Aorta (tissue), 5 donors: ENCODE data around the gene NCOA1. TPM values are rescaled to one million over a fixed set of nuclear protein-coding genes. Genes with fewer than 3 reads are reported as not detected.

Experiments
- ATAC-seq: fragments of 200-7000 bp; cut with Tn5 transposase; one replicate; pipeline ENCODE4 v1.9.1; 2022; ENCODE audit warnings: moderate library complexity; ENCODE audit not compliant: low FRiP score
- DNase-seq, 2 donors: peaks; one replicate each; pipeline ENCODE4 v3.0.0-alpha.2; 2020
- H3K27ac ChIP-seq, 2 donors: one replicate each; pipeline ENCODE4 v1.5.1; 2013; ENCODE audit warnings: low read length in 2 of 2, mild to moderate bottlenecking in 2 of 2, moderate library complexity in 2 of 2, control low read depth in 1 of 2, inconsistent platforms in 1 of 2, low read depth in 1 of 2
- H3K27me3 ChIP-seq, 2 donors: one replicate each; pipeline ENCODE4 v1.6.1; 2013; ENCODE audit warnings: control low read depth in 1 of 2, low read length in 1 of 2, mild to moderate bottlenecking in 1 of 2, moderate library complexity in 1 of 2; ENCODE audit not compliant: insufficient read depth in 2 of 2, control insufficient read depth in 1 of 2
- H3K36me3 ChIP-seq, 2 donors: one replicate each; pipeline ENCODE4 v1.6.1; 2013; ENCODE audit warnings: control low read depth in 1 of 2, low read length in 1 of 2, mild to moderate bottlenecking in 1 of 2; ENCODE audit not compliant: insufficient read depth in 2 of 2, control insufficient read depth in 1 of 2
- H3K4me1 ChIP-seq, 2 donors: one replicate each; pipeline ENCODE4 v1.6.1; 2013; ENCODE audit warnings: low read length in 2 of 2, control low read depth in 1 of 2, mild to moderate bottlenecking in 1 of 2, moderate library complexity in 1 of 2; ENCODE audit not compliant: insufficient read depth in 2 of 2, control insufficient read depth in 1 of 2
- H3K4me3 ChIP-seq, 2 donors: one replicate each; pipeline ENCODE4 v1.5.1; 2013; ENCODE audit warnings: low read length in 2 of 2, control low read depth in 1 of 2, mild to moderate bottlenecking in 1 of 2
- H3K9me3 ChIP-seq: one replicate; pipeline ENCODE4 v1.6.1; 2013; ENCODE audit warnings: mild to moderate bottlenecking, low read length; ENCODE audit not compliant: control insufficient read depth
- WGBS, 2 donors: extraction: QIAGEN DNeasy Blood & Tissue Kit; methylation state at CpG; one replicate each; pipeline ENCODE4 v1.1.7; 2013; 5-methylcytosine and 5-hydroxymethylcytosine counted together
- intact Hi-C, 2 donors: fragments of 100-400 bp; cut with DNase I; formaldehyde crosslinking; loops; one replicate each; pipeline versions ENCODE4 v1.14.2 to v1.15.0; 2022
- polyA plus RNA-seq, 2 donors: library from polyadenylated mRNA; stranded (reverse); fragments of 200-250 nt; gene quantifications; one replicate each; pipeline ENCODE4 v1.2.3, GENCODE V29; 2013
- total RNA-seq, 2 donors: library from RNA; stranded (reverse); fragmentation: NEBNext Ultra II Directional; extraction: Animal tissue kit (Norgen Biotek cat#: 25700); gene quantifications; one replicate each; pipeline ENCODE4 v1.2.1, GENCODE V29; 2021
- donor health status: healthy with polysubstance abuse.
- donor health status: Bipolar disorder and iron deficiency.
- donor health status: DM: no; HTN: no; CAD: no.
- donor health status: DM: no; HTN: no; CAD: no.
- donor health status: DM: yes; HTN: yes; CAD: no.

Gene NCOA1
- total and polyA plus RNA-seq, 4 donors = 6.5 to 68.1 (median 26.7) TPM

- intact Hi-C loops = no loop called here
- H3K27me3 ChIP-seq = no peaks in the 10 kb centered on the region
- ATAC-seq (no peak), DNase-seq (no peak)
- no peak overlapping the region for H3K4me3 ChIP-seq
- 59 to 82% methylated on average over 2 of the region's 2 CpGs for WGBS, 2 donors
- no peaks in the 10 kb centered on the region for H3K4me1 ChIP-seq
- H3K36me3 ChIP-seq = no peaks in the 10 kb centered on the region
- H3K27ac ChIP-seq = no peak overlapping the region
- H3K9me3 ChIP-seq = no peaks in the 10 kb centered on the region
These were observed 21.9 kb upstream of the NCOA1 start for GRCh38 chr2:24469148-24469650.

- intact Hi-C loops = no loop called here
- WGBS, 2 donors = 50 to 54% methylated on average over 5 of the region's 5 CpGs
- Histone ChIP-seq H3K9me3 (no peaks in the 10 kb centered on the region), H3K27me3 (no peaks in the 10 kb centered on the region), H3K4me1 (no peaks in the 10 kb centered on the region), H3K36me3 (no peaks in the 10 kb centered on the region), H3K4me3 (no peak overlapping the region), H3K27ac (no peak overlapping the region)
- ATAC-seq = no peak
- DNase-seq = no peak
These were observed 19.4 kb upstream of the NCOA1 start for GRCh38 chr2:24471662-24472061.

GRCh38 chr2:24472416-24472815 lies 18.6 kb upstream of the NCOA1 start:
- H3K4me1 ChIP-seq = no peaks in the 10 kb centered on the region
- no peaks in the 10 kb centered on the region for H3K27me3 ChIP-seq
- intact Hi-C loops = no loop called here
- DNase-seq = no peak
- WGBS, 2 donors = 93 to 96% methylated on average over 1 of the region's 1 CpG
- H3K4me3 ChIP-seq = no peak overlapping the region
- H3K9me3 ChIP-seq = no peaks in the 10 kb centered on the region
- H3K27ac ChIP-seq = no peak overlapping the region
- ATAC-seq = no peak
- no peaks in the 10 kb centered on the region for H3K36me3 ChIP-seq

- ATAC-seq = no peak
- intact Hi-C loops = no loop called here
- H3K4me3 ChIP-seq = no peak overlapping the region
- H3K9me3 ChIP-seq = no peaks in the 10 kb centered on the region
- no peaks in the 10 kb centered on the region for H3K27me3 ChIP-seq
- no peak overlapping the region for H3K27ac ChIP-seq
- no peaks in the 10 kb centered on the region for H3K36me3 ChIP-seq
- H3K4me1 ChIP-seq = no peaks in the 10 kb centered on the region
- DNase-seq = no peak
These were observed 17.4 kb upstream of the NCOA1 start for GRCh38 chr2:24473626-24474025.

- intact Hi-C loops = no loop called here
- H3K9me3 ChIP-seq = no peaks in the 10 kb centered on the region
- no peaks in the 10 kb centered on the region for H3K27me3 ChIP-seq
- no peaks in the 10 kb centered on the region for H3K36me3 ChIP-seq
- no peak overlapping the region for H3K27ac ChIP-seq
- DNase-seq (no peak), ATAC-seq (no peak)
- no peak overlapping the region for H3K4me3 ChIP-seq
- 92 to 93% methylated on average over 5 of the region's 5 CpGs for WGBS, 2 donors
- H3K4me1 ChIP-seq = no peaks in the 10 kb centered on the region
These were observed 17.0 kb upstream of the NCOA1 start for GRCh38 chr2:24474053-24474452.

GRCh38 chr2:24477229-24477628 lies 13.8 kb upstream of the NCOA1 start:
- ATAC-seq (no peak), DNase-seq (no peak)
- Histone ChIP-seq H3K9me3 (no peaks in the 10 kb centered on the region), H3K27me3 (no peaks in the 10 kb centered on the region), H3K4me3 (no peak overlapping the region), H3K4me1 (no peaks in the 10 kb centered on the region), H3K27ac (no peak overlapping the region), H3K36me3 (no peaks in the 10 kb centered on the region)
- intact Hi-C loops = no loop called here
- WGBS, 2 donors = 74 to 79% methylated on average over 6 of the region's 6 CpGs

GRCh38 chr2:24478243-24478642 lies 12.8 kb upstream of the NCOA1 start:
- H3K27me3 ChIP-seq = no peaks in the 10 kb centered on the region
- no peaks in the 10 kb centered on the region for H3K36me3 ChIP-seq
- H3K27ac ChIP-seq = no peak overlapping the region
- no peaks in the 10 kb centered on the region for H3K9me3 ChIP-seq
- intact Hi-C loops = no loop called here
- no peak overlapping the region for H3K4me3 ChIP-seq
- no peaks in the 10 kb centered on the region for H3K4me1 ChIP-seq
- no peak for ATAC-seq
- no peak for DNase-seq
- 91% methylated on average over 3 of the region's 3 CpGs for WGBS, 2 donors

- Histone ChIP-seq H3K27me3 (no peaks in the 10 kb centered on the region), H3K9me3 (no peaks in the 10 kb centered on the region), H3K36me3 (no peaks in the 10 kb centered on the region), H3K4me1 (no peaks in the 10 kb centered on the region), H3K27ac (no peak overlapping the region), H3K4me3 (no peak overlapping the region)
- no peak for DNase-seq
- no peak for ATAC-seq
- intact Hi-C loops = no loop called here
- 85% methylated on average over 4 of the region's 4 CpGs for WGBS, 2 donors
These were observed 10.8 kb upstream of the NCOA1 start for GRCh38 chr2:24480245-24480644.

GRCh38 chr2:24482251-24482971 lies 8.6 kb upstream of the NCOA1 start:
- WGBS, 2 donors = 76 to 86% methylated on average over 5 of the region's 5 CpGs
- no peaks in the 10 kb centered on the region for H3K36me3 ChIP-seq
- intact Hi-C loops = no loop called here
- DNase-seq = peak in 1 of 2 donors; percentile 50
- ATAC-seq = no peak
- no peak overlapping the region for H3K4me3 ChIP-seq
- H3K27me3 ChIP-seq = no peaks in the 10 kb centered on the region
- H3K9me3 ChIP-seq = no peaks in the 10 kb centered on the region
- no peaks in the 10 kb centered on the region for H3K4me1 ChIP-seq
- H3K27ac ChIP-seq = no peak overlapping the region
